IMR-90 (cell line): ENCODE results near the gene ITGAX. TPM values are rescaled to one million over a fixed set of nuclear protein-coding genes. Genes with fewer than 3 reads are reported as not detected.

Experiments used
- ATAC-seq: fragments of 200-7000 bp; cut with Tn5 transposase; 2 replicates; pipeline ENCODE4 v1.9.1; 2020; ENCODE audit warnings: low read depth, mild to moderate bottlenecking, moderate library complexity
- BruUV-seq: library from RNA; stranded (reverse); fragments of 400-500 nt; replicated peaks from 2 replicates; lab custom pipeline; 2021; lab: Mats Ljungman, UMichigan
- CTCF ChIA-PET: fragments of 300-600 bp; formaldehyde crosslinking; extraction: SDS; loops from one replicate; lab custom pipeline; 2021; ENCODE audit warnings: antibody characterized with exemption; lab: Yijun Ruan, JAX
- POLR2A ChIA-PET: fragments of 300-600 bp; sonication (Branson Sonifier 250); formaldehyde crosslinking; loops from one replicate; lab custom pipeline; 2022; ENCODE audit warnings: antibody characterized with exemption; ENCODE audit not compliant: unreplicated experiment; lab: Charles Lee
- DNase-seq: peaks from one replicate; pipeline ENCODE4 v3.0.0; 2013
- H2AFZ ChIP-seq: replicated peaks from 2 replicates; pipeline ENCODE3; 2013; ENCODE audit warnings: low read length, mild to moderate bottlenecking; ENCODE audit not compliant: poor library complexity
- H2AK5ac ChIP-seq: 2 replicates; pipeline ENCODE4 v1.6.1; 2013; ENCODE audit warnings: low read depth, low read length, inconsistent platforms
- H2AK9ac ChIP-seq: replicated peaks from 2 replicates; pipeline ENCODE3; 2013; ENCODE audit warnings: mild to moderate bottlenecking, low read depth, low read length, moderate library complexity; ENCODE audit not compliant: poor library complexity
- H2BK120ac ChIP-seq: 2 replicates; pipeline ENCODE4 v1.6.1; 2013; ENCODE audit warnings: low read depth, low read length, inconsistent platforms
- H2BK15ac ChIP-seq: 3 replicates; pipeline ENCODE4 v1.6.1; 2013; ENCODE audit warnings: low read depth, low read length, inconsistent platforms
- H2BK20ac ChIP-seq: 2 replicates; pipeline ENCODE4 v1.6.1; 2013; ENCODE audit warnings: low read depth, mild to moderate bottlenecking, inconsistent platforms, low read length, moderate library complexity
- H2BK5ac ChIP-seq: 2 replicates; pipeline ENCODE4 v1.6.1; 2013; ENCODE audit warnings: mild to moderate bottlenecking, low read depth, low read length, inconsistent platforms; ENCODE audit not compliant: poor library complexity, severe bottlenecking
- H3K14ac ChIP-seq: replicated peaks from 2 replicates; pipeline ENCODE4 v1.6.1; 2013; ENCODE audit warnings: low read depth, low read length, inconsistent platforms
- H3K18ac ChIP-seq: 2 replicates; pipeline ENCODE4 v1.6.1; 2013; ENCODE audit warnings: low read depth, low read length, control low read depth
- H3K23ac ChIP-seq: 2 replicates; pipeline ENCODE4 v1.6.1; 2013; ENCODE audit warnings: low read depth, low read length, inconsistent platforms
- H3K27ac ChIP-seq: 2 replicates; pipeline ENCODE4 v1.5.1; 2013; ENCODE audit warnings: mild to moderate bottlenecking, control low read depth, low read length; ENCODE audit not compliant: insufficient read depth
- H3K27me3 ChIP-seq: 2 replicates; pipeline ENCODE4 v1.6.1; 2013; ENCODE audit warnings: low read length; ENCODE audit not compliant: control insufficient read depth, insufficient read depth
- H3K36me3 ChIP-seq: 2 replicates; pipeline ENCODE4 v1.6.1; 2013; ENCODE audit warnings: low read length, mixed read lengths; ENCODE audit not compliant: control insufficient read depth, insufficient read depth
- H3K4ac ChIP-seq: 2 replicates; pipeline ENCODE4 v1.6.1; 2013; ENCODE audit warnings: low read depth, low read length, inconsistent platforms
- H3K4me1 ChIP-seq: 2 replicates; pipeline ENCODE4 v1.6.1; 2013; ENCODE audit warnings: low read length, mixed read lengths; ENCODE audit not compliant: control insufficient read depth, insufficient read depth
- H3K4me2 ChIP-seq: 2 replicates; pipeline ENCODE4 v1.6.1; 2013; ENCODE audit warnings: low read depth, mild to moderate bottlenecking, control low read depth, low read length, moderate library complexity
- H3K4me3 ChIP-seq: 2 replicates; pipeline ENCODE4 v1.5.1; 2013; ENCODE audit warnings: low read depth, mild to moderate bottlenecking, control low read depth, low read length, moderate library complexity; ENCODE audit not compliant: insufficient read depth
- H3K56ac ChIP-seq: 2 replicates; pipeline ENCODE4 v1.6.1; 2013; ENCODE audit warnings: low read length, inconsistent platforms; ENCODE audit not compliant: insufficient read depth; ENCODE audit errors: extremely low read depth
- H3K79me1 ChIP-seq, 2 experiments: 2 replicates each; pipeline ENCODE4 v1.6.1; 2013; ENCODE audit warnings: low read length in 2 of 2, inconsistent platforms in 1 of 2, low read depth in 1 of 2
- H3K9ac ChIP-seq: 2 replicates; pipeline ENCODE4 v1.6.1; 2013; ENCODE audit warnings: low read depth, low read length, control low read depth
- H3K9me1 ChIP-seq: 2 replicates; pipeline ENCODE4 v1.6.1; 2013; ENCODE audit warnings: low read length, inconsistent platforms; ENCODE audit not compliant: insufficient read depth
- H3K9me3 ChIP-seq: 2 replicates; pipeline ENCODE4 v1.6.1; 2013; ENCODE audit warnings: low read length; ENCODE audit not compliant: control insufficient read depth, insufficient read depth
- H4K20me1 ChIP-seq: 2 replicates; pipeline ENCODE4 v1.6.1; 2013; ENCODE audit warnings: low read length, inconsistent platforms; ENCODE audit not compliant: insufficient read depth
- H4K5ac ChIP-seq: 2 replicates; pipeline ENCODE4 v1.6.1; 2013; ENCODE audit warnings: mild to moderate bottlenecking, low read depth, low read length, control low read depth
- H4K8ac ChIP-seq, 2 experiments: 2 replicates each; pipeline ENCODE4 v1.6.1; 2013; ENCODE audit warnings: low read depth in 2 of 2, low read length in 2 of 2, control low read depth in 1 of 2, inconsistent platforms in 1 of 2
- H4K91ac ChIP-seq: 2 replicates; pipeline ENCODE4 v1.6.1; 2013; ENCODE audit warnings: low read depth, low read length, inconsistent platforms; ENCODE audit not compliant: insufficient read depth
- BHLHE40 ChIP-seq: fragments of 150-350 bp; IDR thresholded peaks from 2 replicates; pipeline ENCODE4 v1.6.1; 2016; ENCODE audit warnings: mild to moderate bottlenecking, low read depth, low read length
- CEBPB ChIP-seq: IDR thresholded peaks from 2 replicates; pipeline ENCODE4 v1.6.1; 2012; ENCODE audit warnings: low read depth, low read length, improper control_type of control experiment
- CHD1 ChIP-seq: IDR thresholded peaks from 2 replicates; pipeline ENCODE4 v1.6.1; 2012; ENCODE audit warnings: low read depth, low read length, improper control_type of control experiment
- CTCF ChIP-seq: conservative IDR thresholded peaks from 2 replicates; pipeline ENCODE4 v1.5.1; 2012; ENCODE audit warnings: mild to moderate bottlenecking, low read depth, low read length, improper control_type of control experiment
- ELK1 ChIP-seq: fragments of 150-350 bp; IDR thresholded peaks from 2 replicates; pipeline ENCODE4 v1.6.1; 2016; ENCODE audit warnings: low read depth, mild to moderate bottlenecking, low read length, moderate library complexity, borderline replicate concordance
- FOS ChIP-seq: fragments of 150-350 bp; IDR thresholded peaks from 2 replicates; pipeline ENCODE4 v1.6.1; 2016; ENCODE audit warnings: low read depth, low read length
- MAFK ChIP-seq: IDR thresholded peaks from 2 replicates; pipeline ENCODE4 v1.6.1; 2012; ENCODE audit warnings: low read depth, low read length, improper control_type of control experiment
- MAZ ChIP-seq: IDR thresholded peaks from 2 replicates; pipeline ENCODE4 v1.6.1; 2012; ENCODE audit warnings: low read depth, mild to moderate bottlenecking, low read length, improper control_type of control experiment, moderate library complexity, borderline replicate concordance
- MXI1 ChIP-seq: IDR thresholded peaks from 2 replicates; pipeline ENCODE4 v1.6.1; 2012; ENCODE audit warnings: low read depth, mild to moderate bottlenecking, low read length, moderate library complexity, borderline replicate concordance
- NFE2L2 ChIP-seq: fragments of 150-350 bp; IDR thresholded peaks from 2 replicates; pipeline ENCODE4 v1.6.1; 2016; ENCODE audit warnings: low read depth, mild to moderate bottlenecking, low read length
- RAD21 ChIP-seq: IDR thresholded peaks from 2 replicates; pipeline ENCODE4 v1.6.1; 2012; ENCODE audit warnings: low read length, improper control_type of control experiment
- RCOR1 ChIP-seq: IDR thresholded peaks from 2 replicates; pipeline ENCODE4 v1.6.1; 2012; ENCODE audit warnings: mild to moderate bottlenecking, low read length, improper control_type of control experiment; ENCODE audit not compliant: insufficient replicate concordance
- SMC3 ChIP-seq: fragments of 150-350 bp; IDR thresholded peaks from 2 replicates; pipeline ENCODE4 v1.6.1; 2016; ENCODE audit warnings: low read depth, mild to moderate bottlenecking, antibody characterized with exemption, low read length, moderate library complexity
- USF2 ChIP-seq: fragments of 150-350 bp; IDR thresholded peaks from 2 replicates; pipeline ENCODE4 v1.6.1; 2017; ENCODE audit warnings: mild to moderate bottlenecking, antibody characterized with exemption, low read length, low read depth
- WGBS, 2 experiments: methylation state at CpG; one replicate each; pipeline versions ENCODE4 v1.1.5 to v1.1.7; 2013; ENCODE audit warnings: missing lambda C conversion rate in 2 of 2; ENCODE audit not compliant: insufficient read length in 1 of 2; ENCODE audit errors: extremely low coverage in 2 of 2; 5-methylcytosine and 5-hydroxymethylcytosine counted together
- dilution Hi-C: fragments of 300-500 bp; cut with HindIII; formaldehyde crosslinking; loops from one replicate; pipeline ENCODE4 v1.14.3; 2018; ENCODE audit warnings: low sequenced_read_pairs; ENCODE audit not compliant: unreplicated experiment
- in situ Hi-C: fragments of 300-500 bp; cut with MboI; formaldehyde crosslinking; loops from 3 replicates; pipeline ENCODE4 v1.14.3; 2019; ENCODE audit warnings: low sequenced_read_pairs, inconsistent platforms, mixed read lengths
- intact Hi-C: fragments of 100-400 bp; cut with micrococcal nuclease; formaldehyde crosslinking; loops from 2 replicates; pipeline ENCODE4 v1.10.0; 2022
- polyA plus RNA-seq, 3 experiments: library from polyadenylated mRNA; depleted of rRNA; stranded (reverse); fragments of >200 nt; gene quantifications; 2 replicates each; pipeline ENCODE4 v1.2.3, GENCODE V29; 2012; ENCODE audit warnings: low replicate concordance in 1 of 3
- total RNA-seq: library from RNA; depleted of rRNA; stranded (reverse); fragments of >200 nt; gene quantifications from 2 replicates; pipeline ENCODE4 v1.2.3, GENCODE V29; 2012

Gene ITGAX
- total and polyA plus RNA-seq, 2 of the 4 experiments (the other 2 are of a cell fraction) = 0.09 to 0.18 TPM

- no peak overlapping the region for H2BK20ac ChIP-seq
- H3K9me1 ChIP-seq = no peaks in the 10 kb centered on the region
- H3K27ac ChIP-seq = no peak overlapping the region
- no peak overlapping the region for H3K14ac ChIP-seq
- H3K9ac ChIP-seq = no peak overlapping the region
- peaks cover 25% of the 10 kb centered on the region for H3K27me3 ChIP-seq
- H4K91ac ChIP-seq = no peak overlapping the region
- no peak overlapping the region for H2AFZ ChIP-seq
- no peak overlapping the region for H2BK15ac ChIP-seq
- no peaks in the 10 kb centered on the region for H3K4me1 ChIP-seq
- no peak overlapping the region for H2BK5ac ChIP-seq
- CTCF ChIA-PET = no interaction called here
- intact Hi-C loops (no loop called here), dilution Hi-C loops (no loop called here), in situ Hi-C loops (no loop called here)
- BruUV-seq = no TSS peak
- H3K79me1 ChIP-seq = no peaks in the 10 kb centered on the region
- H3K4me3 ChIP-seq = no peak overlapping the region
- no CpG with 5 or more reads among the region's 1 CpG for WGBS, 2 experiments
- H3K18ac ChIP-seq = no peak overlapping the region
- no peak overlapping the region for H3K56ac ChIP-seq
- H2BK120ac ChIP-seq = no peak overlapping the region
- H3K23ac ChIP-seq = no peak overlapping the region
- TF ChIP-seq FOS (no peak), MAFK (no peak), NFE2L2 (no peak), RAD21 (no peak), CTCF (no peak), ELK1 (no peak), CHD1 (no peak), RCOR1 (no peak), CEBPB (no peak), USF2 (no peak), MXI1 (no peak), BHLHE40 (no peak), SMC3 (no peak), MAZ (no peak)
- DNase-seq = no peak
- H2AK5ac ChIP-seq = no peak overlapping the region
- ATAC-seq = no peak
- H4K5ac ChIP-seq = no peak overlapping the region
- no peak overlapping the region for H2AK9ac ChIP-seq
- H3K4me2 ChIP-seq = no peak overlapping the region
- H3K36me3 ChIP-seq = no peaks in the 10 kb centered on the region
- H4K20me1 ChIP-seq = no peaks in the 10 kb centered on the region
- POLR2A ChIA-PET = no interaction called here
- H4K8ac ChIP-seq = no peak overlapping the region
- no peaks in the 10 kb centered on the region; the same call in 1 of the 2 replicates for H3K9me3 ChIP-seq
- H3K4ac ChIP-seq = no peak overlapping the region
These were observed 20.0 kb upstream of the ITGAX start for GRCh38 chr16:31334934-31335333.
